Measurements from ENCODE around the gene CCNA1.

DNA sequence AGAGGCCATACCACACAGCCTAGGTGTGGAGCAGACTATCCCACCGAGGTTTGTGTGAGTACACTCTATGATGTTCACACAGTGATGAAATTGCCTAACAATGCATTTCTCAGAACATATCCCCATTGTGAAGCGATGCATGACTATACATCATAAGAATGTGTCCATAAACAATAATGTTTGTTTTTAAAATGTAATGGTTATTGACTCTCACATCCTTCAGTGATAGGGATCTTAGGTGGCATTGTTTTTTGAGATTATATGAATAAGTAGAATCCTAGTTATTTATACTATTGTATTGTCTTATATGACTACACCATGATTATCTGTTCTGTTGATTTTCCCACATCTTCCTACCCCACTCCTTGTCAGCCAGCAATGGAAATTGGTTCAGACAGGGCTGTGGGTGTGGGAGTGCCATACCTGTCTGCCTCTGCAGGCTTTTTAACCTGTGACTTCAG lies 13.6 kb downstream of the CCNA1 start:
- TF ChIP-seq EZH2 (IDR thresholded peaks at IDR 0.05; ENCODE audit: borderline replicate concordance, insufficient read depth, low read length, poor library complexity, severe bottlenecking) (no peak), CTCF (IDR thresholded peaks at IDR 0.05; ENCODE audit: poor library complexity, severe bottlenecking) (no peak), POLR2AphosphoS5 (IDR thresholded peaks at IDR 0.05) (no peak), MXI1 (conservative IDR thresholded peaks at IDR 0.05; ENCODE audit: poor library complexity, severe bottlenecking) (no peak), EP300 (conservative IDR thresholded peaks at IDR 0.05; ENCODE audit: poor library complexity, severe bottlenecking) (no peak), TAF1 (IDR thresholded peaks at IDR 0.05; ENCODE audit: low read depth) (no peak)

Data from neural cell (in vitro differentiated cells).